ENCODE results near the gene MAP3K8. TPM values are rescaled to one million over a fixed set of nuclear protein-coding genes. Genes with fewer than 3 reads are reported as not detected.

The MAP3K8 gene
- total and polyA plus RNA-seq, 3 experiments from 2014 or later: 16.4 to 42.6 (median 40.3) TPM

- peak overlapping the region; percentile 87 to 98 (median 92) for H3K4me3 Mint-ChIP-seq
- peaks cover 40% of the 10 kb centered on the region for H3K4me1 ChIP-seq (ENCODE audit: insufficient read depth, low read length)
- peak overlapping the region; percentile 88 for H3K27ac ChIP-seq (ENCODE audit: low read depth, low read length)
- peaks cover 66 to 79% (median 77%) of the 10 kb centered on the region in 3 donors for H3K4me1 Mint-ChIP-seq
- H3K36me3 ChIP-seq (ENCODE audit: insufficient read depth, low read length): peaks cover 3% of the 10 kb centered on the region
- no peaks in the 10 kb centered on the region for H3K27me3 ChIP-seq (ENCODE audit: insufficient read depth, low read length, poor library complexity, severe bottlenecking)
- H3K36me3 Mint-ChIP-seq: peaks cover 2 to 52% (median 3%) of the 10 kb centered on the region in 3 donors
- no peaks in the 10 kb centered on the region for H3K9me3 Mint-ChIP-seq
- H3K27ac Mint-ChIP-seq: peak overlapping the region; percentile 54 to 97 (median 87)
- POLR2A ChIA-PET: interaction anchor here (1.0 to 3.7 kb wide), 6 partner anchors 18 to 95 kb away, joined by 3 to 24 read pairs (median 5); no protein-coding TSS in a partner anchor
- DNase-seq: peak in 2 of 5 donors; percentile 48 to 55
- peak overlapping the region; percentile 49 for H3K4me3 ChIP-seq (ENCODE audit: low read length)
- CTCF ChIA-PET: interaction anchor here (0.7 to 9.8 kb wide), 14 partner anchors 10 to 96 kb away, joined by 3 to 81 read pairs (median 4); no protein-coding TSS in a partner anchor
- no peaks in the 10 kb centered on the region for H3K9me3 ChIP-seq (ENCODE audit: low read length)
- peaks cover 0 to 6% of the 10 kb centered on the region in 2 donors for H3K27me3 Mint-ChIP-seq
Observed at GRCh38 chr10:30437031-30437841, 3.3 kb downstream of the MAP3K8 start.

- Mint-ChIP-seq H3K4me3 (peak overlapping the region; percentile 87 to 98 (median 92)), H3K4me1 (peaks cover 66 to 80% (median 79%) of the 10 kb centered on the region in 3 donors), H3K27ac (peak overlapping the region; percentile 54 to 97 (median 87)), H3K9me3 (no peaks in the 10 kb centered on the region), H3K36me3 (peaks cover 3 to 60% (median 4%) of the 10 kb centered on the region in 3 donors), H3K27me3 (peaks cover 0 to 5% of the 10 kb centered on the region in 2 donors)
- Histone ChIP-seq H3K4me3 (ENCODE audit: low read length) (peak overlapping the region; percentile 49), H3K4me1 (ENCODE audit: insufficient read depth, low read length) (peaks cover 35% of the 10 kb centered on the region), H3K27me3 (ENCODE audit: insufficient read depth, low read length, poor library complexity, severe bottlenecking) (no peaks in the 10 kb centered on the region), H3K9me3 (ENCODE audit: low read length) (no peaks in the 10 kb centered on the region), H3K27ac (ENCODE audit: low read depth, low read length) (peak overlapping the region; percentile 88), H3K36me3 (ENCODE audit: insufficient read depth, low read length) (peaks cover 3% of the 10 kb centered on the region)
- POLR2A ChIA-PET: interaction anchor here (0.6 to 3.7 kb wide), 6 partner anchors 11 to 94 kb away, joined by 3 to 24 read pairs (median 6); no protein-coding TSS in a partner anchor
- CTCF ChIA-PET: interaction anchor here (0.7 to 9.8 kb wide), 14 partner anchors 11 to 153 kb away, joined by 3 to 81 read pairs (median 4); no protein-coding TSS in a partner anchor
- no peak for DNase-seq
Observed at GRCh38 chr10:30438021-30438850, 4.3 kb downstream of the MAP3K8 start.

GRCh38 chr10:30439931-30440330, 5.9 kb downstream of the MAP3K8 start:
- Mint-ChIP-seq H3K4me3 (peak overlapping the region in 2 of 7 donors; percentile 17 to 24), H3K4me1 (peaks cover 72 to 90% (median 89%) of the 10 kb centered on the region in 3 donors)

GRCh38 chr10:30442019-30442606, 8.1 kb downstream of the MAP3K8 start:
- Mint-ChIP-seq H3K27me3 (no peaks in the 10 kb centered on the region), H3K36me3 (peaks cover 3 to 68% (median 8%) of the 10 kb centered on the region in 3 donors), H3K4me1 (peaks cover 59 to 83% (median 76%) of the 10 kb centered on the region in 3 donors), H3K27ac (peak overlapping the region in 5 of 8 donors; percentile 1 to 73 (median 36)), H3K4me3 (peak overlapping the region in 3 of 7 donors; percentile 14 to 30 (median 19)), H3K9me3 (no peaks in the 10 kb centered on the region)
- H3K4me1 ChIP-seq (ENCODE audit: insufficient read depth, low read length): peaks cover 16% of the 10 kb centered on the region
- H3K4me3 ChIP-seq (ENCODE audit: low read length): no peak overlapping the region
- H3K9me3 ChIP-seq (ENCODE audit: low read length): no peaks in the 10 kb centered on the region
- peaks cover 3% of the 10 kb centered on the region for H3K36me3 ChIP-seq (ENCODE audit: insufficient read depth, low read length)
- ChIA-PET CTCF (no interaction called here), POLR2A (interaction anchor here (0.6 kb wide), 1 partner anchor 9 kb away, joined by 3 read pairs; no protein-coding TSS in a partner anchor)
- no peak for DNase-seq
- H3K27ac ChIP-seq (ENCODE audit: low read depth, low read length): no peak overlapping the region
- H3K27me3 ChIP-seq (ENCODE audit: insufficient read depth, low read length, poor library complexity, severe bottlenecking): no peaks in the 10 kb centered on the region

More at GRCh38 chr10:30439931-30440330, 5.9 kb downstream of the MAP3K8 start:
- Histone ChIP-seq H3K27ac (ENCODE audit: low read depth, low read length) (no peak overlapping the region), H3K36me3 (ENCODE audit: insufficient read depth, low read length) (peaks cover 3% of the 10 kb centered on the region), H3K4me1 (ENCODE audit: insufficient read depth, low read length) (peaks cover 32% of the 10 kb centered on the region), H3K4me3 (ENCODE audit: low read length) (no peak overlapping the region), H3K27me3 (ENCODE audit: insufficient read depth, low read length, poor library complexity, severe bottlenecking) (no peaks in the 10 kb centered on the region), H3K9me3 (ENCODE audit: low read length) (no peaks in the 10 kb centered on the region)
- Mint-ChIP-seq H3K27me3 (peaks cover 0 to 2% of the 10 kb centered on the region in 2 donors), H3K9me3 (no peaks in the 10 kb centered on the region), H3K27ac (peak overlapping the region in 2 of 8 donors; percentile 0 to 88), H3K36me3 (peaks cover 3 to 60% (median 4%) of the 10 kb centered on the region in 3 donors)
- no peak for DNase-seq
- ChIA-PET POLR2A (interaction anchor here (0.8 kb wide), 1 partner anchor 16 kb away, joined by 3 read pairs; no protein-coding TSS in a partner anchor), CTCF (interaction anchor here (1.5 kb wide), 1 partner anchor 86 kb away, joined by 5 read pairs; no protein-coding TSS in a partner anchor)

GRCh38 chr10:30443049-30443448, 9.1 kb downstream of the MAP3K8 start:
- ChIA-PET POLR2A (no interaction called here), CTCF (interaction anchor here (1.4 kb wide), 1 partner anchor 13 kb away, joined by 3 read pairs; no protein-coding TSS in a partner anchor)
- Histone ChIP-seq H3K27ac (ENCODE audit: low read depth, low read length) (no peak overlapping the region), H3K9me3 (ENCODE audit: low read length) (no peaks in the 10 kb centered on the region), H3K4me3 (ENCODE audit: low read length) (no peak overlapping the region), H3K27me3 (ENCODE audit: insufficient read depth, low read length, poor library complexity, severe bottlenecking) (no peaks in the 10 kb centered on the region), H3K4me1 (ENCODE audit: insufficient read depth, low read length) (peaks cover 7% of the 10 kb centered on the region), H3K36me3 (ENCODE audit: insufficient read depth, low read length) (peaks cover 8% of the 10 kb centered on the region)
- no peaks in the 10 kb centered on the region for H3K9me3 Mint-ChIP-seq
- H3K4me1 Mint-ChIP-seq: peaks cover 50 to 83% (median 75%) of the 10 kb centered on the region in 3 donors
- H3K27me3 Mint-ChIP-seq: no peaks in the 10 kb centered on the region
- peaks cover 5 to 71% (median 8%) of the 10 kb centered on the region in 3 donors for H3K36me3 Mint-ChIP-seq
- H3K4me3 Mint-ChIP-seq: no peak overlapping the region
- no peak for DNase-seq
- peak overlapping the region in 2 of 8 donors; percentile 4 for H3K27ac Mint-ChIP-seq

GRCh38 chr10:30445711-30446110, 11.7 kb downstream of the MAP3K8 start:
- H3K9me3 Mint-ChIP-seq: no peaks in the 10 kb centered on the region
- peak overlapping the region in 7 of 8 donors; percentile 30 to 89 (median 61) for H3K27ac Mint-ChIP-seq
- peaks cover 37 to 75% (median 61%) of the 10 kb centered on the region in 3 donors for H3K4me1 Mint-ChIP-seq
- H3K4me1 ChIP-seq (ENCODE audit: insufficient read depth, low read length): no peaks in the 10 kb centered on the region
- H3K36me3 ChIP-seq (ENCODE audit: insufficient read depth, low read length): peaks cover 10% of the 10 kb centered on the region
- H3K4me3 ChIP-seq (ENCODE audit: low read length): no peak overlapping the region
- POLR2A ChIA-PET: no interaction called here
- DNase-seq: no peak
- H3K36me3 Mint-ChIP-seq: peaks cover 17 to 74% (median 17%) of the 10 kb centered on the region in 3 donors
- H3K27ac ChIP-seq (ENCODE audit: low read depth, low read length): no peak overlapping the region
- H3K27me3 Mint-ChIP-seq: no peaks in the 10 kb centered on the region
- peak overlapping the region in 1 of 7 donors; percentile 3 for H3K4me3 Mint-ChIP-seq
- no peaks in the 10 kb centered on the region for H3K27me3 ChIP-seq (ENCODE audit: insufficient read depth, low read length, poor library complexity, severe bottlenecking)
- H3K9me3 ChIP-seq (ENCODE audit: low read length): no peaks in the 10 kb centered on the region
- CTCF ChIA-PET: interaction anchor here (1.1 kb wide), 2 partner anchors 17 to 88 kb away, joined by 3 to 4 read pairs; no protein-coding TSS in a partner anchor

GRCh38 chr10:30447125-30447799, 13.3 kb downstream of the MAP3K8 start:
- peaks cover 15% of the 10 kb centered on the region for H3K36me3 ChIP-seq (ENCODE audit: insufficient read depth, low read length)
- no peaks in the 10 kb centered on the region for H3K27me3 ChIP-seq (ENCODE audit: insufficient read depth, low read length, poor library complexity, severe bottlenecking)
- Mint-ChIP-seq H3K4me3 (peak overlapping the region in 1 of 7 donors; percentile 27), H3K9me3 (no peaks in the 10 kb centered on the region), H3K27ac (peak overlapping the region in 1 of 8 donors; percentile 39), H3K4me1 (peaks cover 26 to 61% (median 49%) of the 10 kb centered on the region in 3 donors), H3K36me3 (peaks cover 14 to 72% (median 17%) of the 10 kb centered on the region in 3 donors), H3K27me3 (no peaks in the 10 kb centered on the region)
- H3K9me3 ChIP-seq (ENCODE audit: low read length): no peaks in the 10 kb centered on the region
- no peak overlapping the region for H3K4me3 ChIP-seq (ENCODE audit: low read length)
- DNase-seq: no peak
- no peak overlapping the region for H3K27ac ChIP-seq (ENCODE audit: low read depth, low read length)
- ChIA-PET CTCF (no interaction called here), POLR2A (no interaction called here)
- no peaks in the 10 kb centered on the region for H3K4me1 ChIP-seq (ENCODE audit: insufficient read depth, low read length)
